ENCODE data around the gene AK5. TPM values are rescaled to one million over a fixed set of nuclear protein-coding genes. Genes with fewer than 3 reads are reported as not detected.

AK5 gene
- total RNA-seq, 6 donors from 2014 or later: 0.10 to 0.74 TPM; not detected in 4

GRCh38 chr1:77375541-77375940 is 93.7 kb downstream of the AK5 start:
- Histone ChIP-seq H3K9me3 (no peaks in the 10 kb centered on the region), H3K27ac (no peak overlapping the region), H3K27me3 (no peaks in the 10 kb centered on the region), H3K36me3 (no peaks in the 10 kb centered on the region), H3K4me1 (no peaks in the 10 kb centered on the region), H3K4me3 (no peak overlapping the region)
- TF ChIP-seq POLR2A (IDR thresholded peaks at IDR 0.05) (no peak), EP300 (IDR thresholded peaks at IDR 0.05) (no peak), CTCF (IDR thresholded peaks at IDR 0.05) (no peak), POLR2AphosphoS5 (IDR thresholded peaks at IDR 0.05) (no peak)
- 67 to 83% methylated on average over 2 of the region's 2 CpGs for WGBS, 2 donors
- no peak for ATAC-seq (ENCODE audit: low FRiP score in 2 of 2)
- DNase-seq: no peak

GRCh38 chr1:77375990-77376389 is 94.2 kb downstream of the AK5 start:
- ATAC-seq (ENCODE audit: low FRiP score in 2 of 2) (no peak), DNase-seq (no peak)
- Histone ChIP-seq H3K9me3 (no peaks in the 10 kb centered on the region), H3K27me3 (no peaks in the 10 kb centered on the region), H3K36me3 (no peaks in the 10 kb centered on the region), H3K27ac (no peak overlapping the region), H3K4me3 (no peak overlapping the region), H3K4me1 (no peaks in the 10 kb centered on the region)
- TF ChIP-seq EP300 (IDR thresholded peaks at IDR 0.05) (no peak), POLR2AphosphoS5 (IDR thresholded peaks at IDR 0.05) (no peak), CTCF (IDR thresholded peaks at IDR 0.05) (no peak), POLR2A (IDR thresholded peaks at IDR 0.05) (no peak)
- 77 to 81% methylated on average over 4 of the region's 4 CpGs for WGBS, 2 donors

GRCh38 chr1:77378723-77379535 is 97.1 kb downstream of the AK5 start:
- WGBS, 2 donors: 26 to 29% methylated on average over 5 to 6 of the region's 6 CpGs
- Histone ChIP-seq H3K9me3 (no peaks in the 10 kb centered on the region), H3K4me1 (no peaks in the 10 kb centered on the region), H3K36me3 (no peaks in the 10 kb centered on the region), H3K4me3 (no peak overlapping the region), H3K27ac (no peak overlapping the region), H3K27me3 (no peaks in the 10 kb centered on the region)
- no peak for TF ChIP-seq POLR2AphosphoS5 (IDR thresholded peaks at IDR 0.05)
- no peak for TF ChIP-seq EP300 (IDR thresholded peaks at IDR 0.05)
- no peak for TF ChIP-seq POLR2A (IDR thresholded peaks at IDR 0.05)
- no peak for TF ChIP-seq CTCF (IDR thresholded peaks at IDR 0.05)
- ATAC-seq (ENCODE audit: low FRiP score in 2 of 2) (no peak), DNase-seq (no peak)

GRCh38 chr1:77382366-77382765 is 100.5 kb downstream of the AK5 start:
- H3K27me3 ChIP-seq: no peaks in the 10 kb centered on the region
- 89 to 91% methylated on average over 3 of the region's 3 CpGs for WGBS, 2 donors
- no peak overlapping the region for H3K4me3 ChIP-seq
- ATAC-seq (ENCODE audit: low FRiP score in 2 of 2) (no peak), DNase-seq (no peak)
- no peak overlapping the region for H3K27ac ChIP-seq
- TF ChIP-seq POLR2A (IDR thresholded peaks at IDR 0.05) (no peak), POLR2AphosphoS5 (IDR thresholded peaks at IDR 0.05) (no peak)
- no peaks in the 10 kb centered on the region for H3K9me3 ChIP-seq
- H3K36me3 ChIP-seq: no peaks in the 10 kb centered on the region
- H3K4me1 ChIP-seq: no peaks in the 10 kb centered on the region

- H3K9me3 ChIP-seq: no peaks in the 10 kb centered on the region
- ATAC-seq (ENCODE audit: low FRiP score in 2 of 2): no peak
- WGBS, 2 donors: 79 to 87% methylated on average over 1 of the region's 1 CpG
- TF ChIP-seq POLR2AphosphoS5 (IDR thresholded peaks at IDR 0.05): no peak
- DNase-seq: no peak
- no peaks in the 10 kb centered on the region for H3K36me3 ChIP-seq
- no peaks in the 10 kb centered on the region for H3K27me3 ChIP-seq
- no peak overlapping the region for H3K27ac ChIP-seq
- no peaks in the 10 kb centered on the region for H3K4me1 ChIP-seq
- H3K4me3 ChIP-seq: no peak overlapping the region
Observed at GRCh38 chr1:77383236-77383635, 101.4 kb downstream of the AK5 start.

- DNase-seq (no peak), ATAC-seq (ENCODE audit: low FRiP score in 2 of 2) (no peak)
- no peak overlapping the region for H3K4me3 ChIP-seq
- TF ChIP-seq CTCF (IDR thresholded peaks at IDR 0.05): no peak
- TF ChIP-seq POLR2AphosphoS5 (IDR thresholded peaks at IDR 0.05): no peak
- TF ChIP-seq POLR2A (IDR thresholded peaks at IDR 0.05): no peak
- TF ChIP-seq EP300 (IDR thresholded peaks at IDR 0.05): no peak
- H3K4me1 ChIP-seq: no peaks in the 10 kb centered on the region
- no peaks in the 10 kb centered on the region for H3K9me3 ChIP-seq
- no peaks in the 10 kb centered on the region for H3K36me3 ChIP-seq
- H3K27ac ChIP-seq: no peak overlapping the region
- H3K27me3 ChIP-seq: no peaks in the 10 kb centered on the region
- 89 to 92% methylated on average over 3 of the region's 3 CpGs for WGBS, 2 donors
Observed at GRCh38 chr1:77385551-77385950, 103.7 kb downstream of the AK5 start.
